BLaER1 treated with 17β-estradiol and CSF1 and Interleukin-3, amounts not matched to agents 10 nM and 100 nM (cell line): ENCODE measurements around the gene PIMREG.

ENCODE experiments used
- H3K27ac ChIP-seq, 11 experiments: shearing (Covaris generic); formaldehyde crosslinking; 2 replicates each; pipeline ENCODE4 v1.8.1; 2022
- H3K27me3 ChIP-seq, 11 experiments: shearing (Covaris generic); formaldehyde crosslinking; 2 replicates each; pipeline ENCODE4 v1.8.1; 2022
- H3K36me3 ChIP-seq, 11 experiments: shearing (Covaris generic); formaldehyde crosslinking; 2 replicates each; pipeline ENCODE4 v1.8.1; 2022
- H3K4me1 ChIP-seq, 10 experiments: shearing (Covaris generic); formaldehyde crosslinking; 2 replicates each; pipeline ENCODE4 v1.8.1; 2022
- H3K4me2 ChIP-seq, 11 experiments: shearing (Covaris generic); formaldehyde crosslinking; 2 replicates each; pipeline ENCODE4 v1.8.1; 2022
- H3K4me3 ChIP-seq, 10 experiments: shearing (Covaris generic); formaldehyde crosslinking; 2 replicates each; pipeline ENCODE4 v1.8.1; 2022
- H3K9ac ChIP-seq, 11 experiments: shearing (Covaris generic); formaldehyde crosslinking; 2 replicates each; pipeline ENCODE4 v1.8.1; 2022
- H3K9me3 ChIP-seq, 11 experiments: shearing (Covaris generic); formaldehyde crosslinking; replicated peaks in 1 of 11; 2 replicates each; pipeline ENCODE4 v1.8.1; 2022
- H4K20me1 ChIP-seq, 11 experiments: shearing (Covaris generic); formaldehyde crosslinking; 2 replicates each; pipeline ENCODE4 v1.8.1; 2022
- Cebpa-rat ChIP-seq, 11 experiments: shearing (Covaris generic); IDR thresholded peaks; 2 replicates each; pipeline ENCODE4 v1.8.1; 2022

PIMREG gene

DNA sequence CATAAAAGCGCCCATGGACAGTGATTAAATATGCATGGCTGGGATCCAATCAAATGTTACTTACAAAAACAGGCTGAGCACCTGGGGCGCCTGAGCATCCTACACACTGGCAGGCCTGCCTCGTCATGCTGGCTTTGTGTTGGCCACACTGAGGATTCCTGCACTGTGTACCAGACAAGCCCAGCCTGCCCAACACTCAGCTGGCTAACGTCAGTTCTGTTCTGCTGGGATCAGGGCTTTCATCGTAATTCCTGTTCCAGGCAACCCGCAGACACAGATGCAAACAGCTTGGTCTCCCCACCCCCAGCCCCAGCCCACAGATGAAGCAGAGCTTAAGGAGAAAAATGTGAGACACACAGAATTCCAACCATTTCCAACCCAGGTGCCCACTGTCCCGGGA, 30.7 kb downstream of the PIMREG start:
- Histone ChIP-seq H3K4me3 (no peak overlapping the region), H3K9me3 (no peaks in the 10 kb centered on the region), H3K4me2 (no peak overlapping the region), H4K20me1 (peaks cover 0 to 9% (median 0%) of the 10 kb centered on the region in 11 experiments; a peak in 2 of 22 replicates), H3K36me3 (no peaks in the 10 kb centered on the region), H3K9ac (no peak overlapping the region), H3K27ac (no peak overlapping the region), H3K4me1 (peaks cover 12 to 39% (median 26%) of the 10 kb centered on the region in 10 experiments), H3K27me3 (no peaks in the 10 kb centered on the region)
- no peak for TF ChIP-seq Cebpa-rat (IDR thresholded peaks at IDR 0.05)

- TF ChIP-seq Cebpa-rat (IDR thresholded peaks at IDR 0.05) = no peak
- H3K4me2 ChIP-seq = no peak overlapping the region
Observed at GRCh38 chr17:6475411-6475810, 31.2 kb downstream of the PIMREG start.

DNA sequence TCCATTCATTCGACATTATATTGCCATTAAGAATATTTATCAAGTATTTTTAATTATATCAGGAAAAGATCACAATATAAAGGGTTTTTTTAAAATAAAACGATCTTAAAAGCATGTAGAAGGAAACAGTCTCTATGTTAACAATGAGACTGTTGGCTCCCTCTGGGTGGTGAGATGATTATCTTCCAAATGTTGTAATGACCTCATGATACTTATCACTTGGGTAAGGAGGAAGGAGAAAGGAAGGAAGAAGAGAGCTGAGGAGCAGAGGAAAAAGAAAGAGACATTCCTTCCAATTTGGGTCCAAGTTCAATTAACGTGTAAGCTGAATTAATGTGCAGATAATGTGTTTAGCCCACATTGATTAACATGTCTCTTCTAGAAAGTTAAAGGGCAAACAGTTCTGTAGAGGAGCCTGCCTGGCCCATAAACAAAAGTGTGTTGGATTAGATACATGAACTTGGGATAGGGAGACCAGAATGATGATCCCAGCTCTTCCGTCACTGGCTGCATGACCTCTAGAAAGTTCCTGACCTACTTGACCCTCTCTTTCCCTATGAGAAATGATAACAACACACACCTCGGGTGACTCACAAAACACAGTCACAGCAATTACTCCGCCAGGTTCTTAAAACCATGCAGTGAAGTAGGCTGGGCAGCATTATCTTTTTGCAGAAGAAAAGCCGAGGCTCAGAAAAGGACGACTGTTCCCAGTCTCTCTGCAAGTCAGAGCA, 32.0 kb downstream of the PIMREG start:
- Histone ChIP-seq H3K4me3 (no peak overlapping the region), H3K9me3 (no peaks in the 10 kb centered on the region), H3K4me1 (peaks cover 6 to 28% (median 17%) of the 10 kb centered on the region in 10 experiments), H3K36me3 (no peaks in the 10 kb centered on the region), H3K27me3 (peaks cover 0 to 7% (median 0%) of the 10 kb centered on the region in 11 experiments; a peak in 1 of 22 replicates), H4K20me1 (peaks cover 0 to 9% (median 0%) of the 10 kb centered on the region in 11 experiments; a peak in 4 of 22 replicates), H3K9ac (no peak overlapping the region), H3K27ac (no peak overlapping the region), H3K4me2 (no peak overlapping the region)
- TF ChIP-seq Cebpa-rat (IDR thresholded peaks at IDR 0.05) = no peak

More at GRCh38 chr17:6475411-6475810, 31.2 kb downstream of the PIMREG start:
- Histone ChIP-seq H4K20me1 (peaks cover 0 to 9% (median 0%) of the 10 kb centered on the region in 11 experiments; a peak in 4 of 22 replicates), H3K9me3 (no peaks in the 10 kb centered on the region), H3K4me1 (peaks cover 12 to 36% (median 26%) of the 10 kb centered on the region in 10 experiments), H3K9ac (no peak overlapping the region), H3K4me3 (no peak overlapping the region), H3K27ac (no peak overlapping the region), H3K36me3 (no peaks in the 10 kb centered on the region), H3K27me3 (peaks cover 0 to 3% (median 0%) of the 10 kb centered on the region in 11 experiments; a peak in 1 of 22 replicates)

DNA sequence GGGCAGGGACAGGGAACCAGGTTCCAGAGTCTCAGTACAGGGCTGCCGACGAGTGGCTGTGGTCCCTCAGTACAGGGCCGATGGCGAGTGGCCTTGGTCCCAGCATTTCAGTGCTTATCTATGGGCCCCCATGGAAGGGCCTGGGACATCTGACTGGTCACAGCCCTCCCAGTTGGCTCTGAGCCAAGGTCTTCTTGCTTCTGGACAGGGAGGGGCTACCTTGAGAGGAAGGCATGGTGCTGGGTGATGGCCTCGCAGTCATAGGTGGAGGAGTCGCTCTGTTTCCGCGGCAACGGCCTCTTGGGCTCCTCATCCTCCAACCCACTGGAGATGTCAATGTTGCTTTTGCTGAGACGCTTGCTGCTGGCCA, 32.5 kb downstream of the PIMREG start:
- Histone ChIP-seq H3K4me3 (no peak overlapping the region), H3K4me1 (peaks cover under 1 to 23% (median 12%) of the 10 kb centered on the region in 10 experiments), H4K20me1 (peaks cover 0 to 7% (median 0%) of the 10 kb centered on the region in 11 experiments; a peak in 4 of 22 replicates), H3K36me3 (no peaks in the 10 kb centered on the region), H3K9me3 (no peaks in the 10 kb centered on the region), H3K27me3 (peaks cover 0 to 7% (median 0%) of the 10 kb centered on the region in 11 experiments; a peak in 1 of 22 replicates), H3K27ac (no peak overlapping the region), H3K4me2 (0 out of 22 replicates have a peak overlapping the region, but pooled peaks of 1 of the 11 experiments have one; percentile 18), H3K9ac (no peak overlapping the region)
- no peak for TF ChIP-seq Cebpa-rat (IDR thresholded peaks at IDR 0.05)

DNA sequence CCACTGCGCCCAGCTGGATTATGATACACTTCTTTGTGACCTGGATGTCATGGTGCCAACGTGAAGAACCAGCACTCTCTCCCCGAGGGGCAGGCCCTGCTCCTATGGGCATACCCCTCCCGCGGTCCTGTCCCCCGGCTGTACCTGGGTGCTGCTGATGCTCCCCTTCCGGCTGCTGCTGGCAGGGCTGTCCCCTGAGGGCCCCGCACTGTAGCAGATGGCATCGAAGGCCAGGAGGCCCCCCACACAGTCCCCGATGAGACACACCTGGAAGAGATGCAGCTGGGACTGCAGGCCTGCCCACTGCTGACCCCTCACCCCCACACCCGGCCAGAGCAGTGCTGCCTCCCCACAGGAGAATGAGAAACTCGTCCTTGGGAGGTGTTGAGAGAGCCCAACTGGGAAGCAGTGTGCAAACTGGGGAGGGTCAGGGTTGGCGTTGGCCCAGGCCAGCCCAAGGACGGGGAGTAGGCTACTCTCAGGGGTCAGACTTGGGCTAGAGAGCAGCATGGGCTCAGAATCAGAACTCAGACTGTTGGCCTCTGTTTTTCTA, 33.7 kb downstream of the PIMREG start:
- Histone ChIP-seq H3K27me3 (peaks cover 0 to 7% (median 0%) of the 10 kb centered on the region in 11 experiments; a peak in 1 of 22 replicates), H3K4me3 (no peak overlapping the region), H4K20me1 (peaks cover 0 to 6% (median 0%) of the 10 kb centered on the region in 11 experiments; a peak in 4 of 22 replicates), H3K9ac (no peak overlapping the region), H3K27ac (no peak overlapping the region), H3K9me3 (no peaks in the 10 kb centered on the region), H3K4me2 (no peak overlapping the region), H3K4me1 (peaks cover 0 to 11% (median 1%) of the 10 kb centered on the region in 10 experiments; a peak in 9 of 20 replicates), H3K36me3 (no peaks in the 10 kb centered on the region)
- TF ChIP-seq Cebpa-rat (IDR thresholded peaks at IDR 0.05) = no peak

DNA sequence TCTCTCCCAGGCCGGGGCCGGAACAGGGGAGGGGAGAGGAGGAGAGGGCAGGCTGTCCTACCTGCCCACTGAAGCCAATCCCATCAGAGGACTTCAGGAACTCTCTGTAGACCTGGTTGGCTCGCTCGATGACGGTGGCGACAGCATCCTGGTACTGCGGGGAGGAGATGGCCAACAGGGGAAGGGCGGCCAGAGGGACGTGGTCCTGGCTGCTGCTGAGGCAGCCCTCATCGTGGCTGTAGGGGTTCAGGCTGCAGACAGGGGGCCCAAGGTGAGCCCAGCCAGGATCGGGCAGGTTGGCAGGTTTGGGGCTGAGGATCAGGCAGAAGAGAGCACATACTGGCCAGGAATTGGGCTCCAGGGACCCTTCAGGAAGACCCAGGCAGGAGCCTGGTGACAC, 34.2 kb downstream of the PIMREG start:
- Histone ChIP-seq H3K4me2 (no peak overlapping the region), H4K20me1 (peaks cover 0 to 6% (median 0%) of the 10 kb centered on the region in 11 experiments; a peak in 4 of 22 replicates), H3K27me3 (peaks cover 0 to 7% (median 0%) of the 10 kb centered on the region in 11 experiments; a peak in 1 of 22 replicates), H3K4me3 (no peak overlapping the region), H3K9me3 (no peaks in the 10 kb centered on the region), H3K4me1 (peaks cover 0 to 9% (median 0%) of the 10 kb centered on the region in 10 experiments; a peak in 5 of 20 replicates), H3K9ac (no peak overlapping the region), H3K36me3 (no peaks in the 10 kb centered on the region), H3K27ac (no peak overlapping the region)
- no peak for TF ChIP-seq Cebpa-rat (IDR thresholded peaks at IDR 0.05)

- Histone ChIP-seq H3K36me3 (no peaks in the 10 kb centered on the region), H3K9me3 (no peaks in the 10 kb centered on the region), H3K27ac (no peak overlapping the region), H3K9ac (peak overlapping the region in 1 of 11 experiments; percentile 29; a peak in 1 of 22 replicates), H4K20me1 (peaks cover 0 to 6% (median 0%) of the 10 kb centered on the region in 11 experiments; a peak in 4 of 22 replicates), H3K4me1 (peaks cover 0 to 9% (median 0%) of the 10 kb centered on the region in 10 experiments; a peak in 5 of 20 replicates), H3K27me3 (peaks cover 0 to 7% (median 0%) of the 10 kb centered on the region in 11 experiments; a peak in 1 of 22 replicates), H3K4me2 (no peak overlapping the region), H3K4me3 (no peak overlapping the region)
- TF ChIP-seq Cebpa-rat (IDR thresholded peaks at IDR 0.05) = no peak
Observed at GRCh38 chr17:6479622-6480302, 35.5 kb downstream of the PIMREG start.

GRCh38 chr17:6480303-6480675, 36.0 kb downstream of the PIMREG start:
- Histone ChIP-seq H3K9me3 (no peaks in the 10 kb centered on the region), H3K9ac (0 out of 22 replicates have a peak overlapping the region, but pooled peaks of 1 of the 11 experiments have one; percentile 29), H3K4me1 (peaks cover 0 to 9% (median 0%) of the 10 kb centered on the region in 10 experiments; a peak in 5 of 20 replicates), H3K36me3 (no peaks in the 10 kb centered on the region), H3K27ac (no peak overlapping the region), H4K20me1 (peaks cover 0 to 6% (median 0%) of the 10 kb centered on the region in 11 experiments; a peak in 4 of 22 replicates), H3K4me2 (no peak overlapping the region), H3K4me3 (no peak overlapping the region), H3K27me3 (peaks cover 0 to 7% (median 0%) of the 10 kb centered on the region in 11 experiments; a peak in 1 of 22 replicates)
- no peak for TF ChIP-seq Cebpa-rat (IDR thresholded peaks at IDR 0.05)
